Measurements from ENCODE around the gene ZBTB18. TPM values are rescaled to one million over a fixed set of nuclear protein-coding genes. Genes with fewer than 3 reads are reported as not detected.

ZBTB18 gene
- total and polyA plus RNA-seq, 10 donors = 17.2 to 43.0 (median 32.8) TPM

- no peaks in the 10 kb centered on the region for H3K27me3 ChIP-seq (replicated peaks in 1 of 7)
- no peaks in the 10 kb centered on the region for H3K36me3 ChIP-seq
- no peak overlapping the region for H3K4me3 ChIP-seq
- no peak overlapping the region for H3K27ac ChIP-seq
- no peaks in the 10 kb centered on the region for H3K4me1 ChIP-seq
- 95 to 98% (median 97%) methylated on average over 11 of the region's 11 CpGs for WGBS, 5 donors
- H3K9me3 ChIP-seq = no peaks in the 10 kb centered on the region
- TF ChIP-seq POLR2AphosphoS5 (IDR thresholded peaks at IDR 0.05) (no peak), CTCF (IDR thresholded peaks at IDR 0.05 in 8 of 11, conservative IDR thresholded peaks at IDR 0.05 in 3 of 11) (no peak), POLR2A (IDR thresholded peaks at IDR 0.05) (no peak)
- DNase-seq = no peak
- intact Hi-C loops (cut with DNase I; ENCODE audit: low total_unique reads) = no loop called here
Observed at GRCh38 chr1:244035358-244035757, 15.7 kb upstream of the ZBTB18 start.

- TF ChIP-seq POLR2A (IDR thresholded peaks at IDR 0.05) = no peak
- TF ChIP-seq POLR2AphosphoS5 (IDR thresholded peaks at IDR 0.05) = no peak
- no peak for TF ChIP-seq CTCF (IDR thresholded peaks at IDR 0.05 in 8 of 11, conservative IDR thresholded peaks at IDR 0.05 in 3 of 11)
- WGBS, 5 donors = 91 to 96% (median 93%) methylated on average over 9 of the region's 9 CpGs
- H3K4me1 ChIP-seq = no peaks in the 10 kb centered on the region
- H3K36me3 ChIP-seq = no peaks in the 10 kb centered on the region
- intact Hi-C loops (cut with DNase I; ENCODE audit: low total_unique reads) = no loop called here
- no peak for DNase-seq
- H3K27me3 ChIP-seq (replicated peaks in 1 of 7) = no peaks in the 10 kb centered on the region
- no peaks in the 10 kb centered on the region for H3K9me3 ChIP-seq
- no peak overlapping the region for H3K27ac ChIP-seq
- no peak overlapping the region for H3K4me3 ChIP-seq
Observed at GRCh38 chr1:244037252-244037651, 13.8 kb upstream of the ZBTB18 start.

DNA sequence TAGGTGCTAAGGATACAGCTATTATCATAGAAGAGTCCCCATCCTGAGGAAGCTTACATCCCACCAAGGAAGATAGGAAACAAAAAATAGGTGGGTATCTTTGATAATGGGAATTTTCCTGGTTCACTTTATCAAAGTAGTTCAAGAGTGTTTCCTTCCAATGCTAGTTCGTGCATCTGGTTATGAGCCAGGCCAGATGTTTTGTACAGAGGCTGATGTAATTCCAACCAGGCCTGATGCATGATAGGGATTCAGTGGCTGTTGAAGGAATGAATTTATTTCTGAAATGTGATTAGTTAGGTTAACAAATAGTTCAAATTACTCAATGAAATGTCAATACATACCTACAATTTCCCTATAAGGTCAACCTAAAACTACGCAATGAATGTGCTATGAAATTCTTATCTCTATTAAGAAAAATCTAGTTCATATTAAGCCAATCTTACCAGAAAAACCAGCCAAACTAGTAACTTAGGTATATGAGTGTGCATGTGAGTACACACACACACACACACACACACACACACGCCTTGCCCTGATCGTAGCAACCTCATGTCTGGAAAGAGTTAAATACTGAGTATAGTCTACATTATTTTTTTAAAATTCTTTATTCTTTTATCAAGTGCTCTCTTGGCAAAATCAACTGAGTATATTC, 9.5 kb upstream of the ZBTB18 start:
- intact Hi-C loops (cut with DNase I; ENCODE audit: low total_unique reads) = loop anchor here (10.0 kb wide), 1 partner anchor 187 kb away; the partner anchor contains the start of gene AKT3
- DNase-seq = no peak
- TF ChIP-seq POLR2A (IDR thresholded peaks at IDR 0.05) (no peak), POLR2AphosphoS5 (IDR thresholded peaks at IDR 0.05) (no peak), CTCF (IDR thresholded peaks at IDR 0.05 in 8 of 11, conservative IDR thresholded peaks at IDR 0.05 in 3 of 11) (no peak)
- no peak overlapping the region for H3K27ac ChIP-seq
- 88 to 94% (median 90%) methylated on average over 4 of the region's 4 CpGs for WGBS, 5 donors
- no peaks in the 10 kb centered on the region for H3K9me3 ChIP-seq
- H3K27me3 ChIP-seq (replicated peaks in 1 of 7) = no peaks in the 10 kb centered on the region
- H3K4me1 ChIP-seq = peaks cover 0 to 7% (median 3%) of the 10 kb centered on the region in 6 donors
- no peak overlapping the region for H3K4me3 ChIP-seq
- no peaks in the 10 kb centered on the region for H3K36me3 ChIP-seq

DNA sequence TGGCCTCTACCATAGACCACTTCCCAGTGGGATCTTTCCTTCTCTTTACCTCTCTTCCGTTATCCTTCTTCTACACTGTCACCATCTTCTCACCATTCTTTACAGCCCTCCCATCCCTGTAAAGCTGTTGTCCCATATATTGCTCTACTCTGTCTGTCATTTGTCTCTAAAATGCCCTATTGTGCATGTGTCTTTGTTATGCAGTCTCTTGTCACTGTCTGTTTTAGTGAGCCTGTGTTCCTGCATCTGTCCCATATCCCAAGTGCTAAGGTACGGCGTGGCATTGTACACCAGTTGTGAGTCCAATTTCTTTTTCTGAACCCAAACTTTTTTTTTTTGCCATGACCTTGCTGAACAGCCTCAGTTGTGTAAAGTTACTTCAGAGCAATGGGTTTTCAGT, 8.8 kb upstream of the ZBTB18 start:
- H3K9me3 ChIP-seq = no peaks in the 10 kb centered on the region

More for the DNA sequence above, 8.8 kb upstream of the ZBTB18 start:
- TF ChIP-seq POLR2AphosphoS5 (IDR thresholded peaks at IDR 0.05) (no peak), POLR2A (IDR thresholded peaks at IDR 0.05) (no peak), CTCF (IDR thresholded peaks at IDR 0.05 in 8 of 11, conservative IDR thresholded peaks at IDR 0.05 in 3 of 11) (no peak)
- intact Hi-C loops (cut with DNase I; ENCODE audit: low total_unique reads) = loop anchor here (10.0 kb wide), 1 partner anchor 187 kb away; the partner anchor contains the start of gene AKT3
- Histone ChIP-seq H3K27ac (no peak overlapping the region), H3K36me3 (no peaks in the 10 kb centered on the region), H3K4me3 (no peak overlapping the region), H3K4me1 (peaks cover 0 to 14% (median 9%) of the 10 kb centered on the region in 6 donors), H3K27me3 (replicated peaks in 1 of 7) (no peaks in the 10 kb centered on the region)
- DNase-seq = no peak
- 82 to 100% (median 97%) methylated on average over 3 of the region's 3 CpGs for WGBS, 5 donors

All from spleen (tissue), 11 donors.